MM.1S (cell line): Measurements from ENCODE around the gene MAD1L1.

ENCODE experiments used
- DNase-seq: peaks from one replicate; pipeline ENCODE4 v3.0.0-alpha.2; 2015
- H2AFZ ChIP-seq: fragments of 300-600 bp; sonication (generic); 2 replicates; pipeline ENCODE4 v1.6.0; 2016; ENCODE audit warnings: antibody characterized with exemption, low read length
- H3F3A ChIP-seq: fragments of 300-600 bp; sonication (generic); 2 replicates; pipeline ENCODE4 v1.6.1; 2016; ENCODE audit warnings: mild to moderate bottlenecking, antibody characterized with exemption, low read length, moderate library complexity, mixed read lengths; ENCODE audit not compliant: insufficient read depth
- H3K27ac ChIP-seq: fragments of 300-600 bp; sonication (generic); 2 replicates; pipeline ENCODE4 v1.5.1; 2016; ENCODE audit warnings: mild to moderate bottlenecking, low read length
- H3K27me3 ChIP-seq: fragments of 300-600 bp; sonication (generic); replicated peaks from 2 replicates; pipeline ENCODE4 v1.6.0; 2016; ENCODE audit warnings: low read length; ENCODE audit not compliant: insufficient read depth
- H3K36me3 ChIP-seq: fragments of 300-600 bp; sonication (generic); replicated peaks from 2 replicates; pipeline ENCODE4 v1.6.1; 2016; ENCODE audit warnings: mild to moderate bottlenecking, low read length, mixed read lengths; ENCODE audit not compliant: insufficient read depth
- H3K4me1 ChIP-seq: fragments of 300-600 bp; sonication (generic); 2 replicates; pipeline ENCODE4 v1.6.1; 2016; ENCODE audit warnings: low read length, mixed read lengths
- H3K4me2 ChIP-seq: fragments of 300-600 bp; sonication (generic); 2 replicates; pipeline ENCODE4 v1.6.0; 2016; ENCODE audit warnings: low read depth, low read length
- H3K4me3 ChIP-seq: fragments of 300-600 bp; sonication (generic); 2 replicates; pipeline ENCODE4 v1.5.1; 2016; ENCODE audit warnings: low read length, mixed read lengths
- H3K79me2 ChIP-seq: fragments of 300-600 bp; sonication (generic); 2 replicates; pipeline ENCODE4 v1.6.1; 2016; ENCODE audit warnings: mixed run types, low read length, mixed read lengths
- H3K9ac ChIP-seq: fragments of 300-600 bp; sonication (generic); 2 replicates; pipeline ENCODE4 v1.6.1; 2016; ENCODE audit warnings: low read length, mixed read lengths
- H3K9me2 ChIP-seq: fragments of 300-600 bp; sonication (generic); replicated peaks from 2 replicates; pipeline ENCODE4 v1.6.1; 2016; ENCODE audit warnings: mild to moderate bottlenecking, low read length, mixed read lengths; ENCODE audit not compliant: insufficient read depth
- H3K9me3 ChIP-seq: fragments of 300-600 bp; sonication (generic); replicated peaks from 2 replicates; pipeline ENCODE4 v1.6.1; 2016; ENCODE audit warnings: mild to moderate bottlenecking, low read length, mixed read lengths; ENCODE audit not compliant: insufficient read depth
- H4K20me1 ChIP-seq: fragments of 300-600 bp; sonication (generic); 2 replicates; pipeline ENCODE4 v1.6.1; 2016; ENCODE audit warnings: mild to moderate bottlenecking, low read length, moderate library complexity, mixed read lengths; ENCODE audit not compliant: insufficient read depth
- CTCF ChIP-seq: fragments of 300-600 bp; sonication (generic); IDR thresholded peaks from 2 replicates; pipeline ENCODE4 v1.5.1; 2016; ENCODE audit warnings: antibody characterized with exemption, low read length, mixed read lengths
- EZH2 ChIP-seq: fragments of 300-600 bp; sonication (generic); optimal IDR thresholded peaks from 2 replicates; pipeline ENCODE3; 2017; ENCODE audit warnings: low read depth, mild to moderate bottlenecking, antibody characterized with exemption, low read length, mixed read lengths
- EZH2phosphoT487 ChIP-seq: fragments of 300-600 bp; sonication (generic); IDR thresholded peaks from 2 replicates; pipeline ENCODE4 v1.6.1; 2018; ENCODE audit warnings: antibody characterized with exemption, low read length

Gene MAD1L1

DNA sequence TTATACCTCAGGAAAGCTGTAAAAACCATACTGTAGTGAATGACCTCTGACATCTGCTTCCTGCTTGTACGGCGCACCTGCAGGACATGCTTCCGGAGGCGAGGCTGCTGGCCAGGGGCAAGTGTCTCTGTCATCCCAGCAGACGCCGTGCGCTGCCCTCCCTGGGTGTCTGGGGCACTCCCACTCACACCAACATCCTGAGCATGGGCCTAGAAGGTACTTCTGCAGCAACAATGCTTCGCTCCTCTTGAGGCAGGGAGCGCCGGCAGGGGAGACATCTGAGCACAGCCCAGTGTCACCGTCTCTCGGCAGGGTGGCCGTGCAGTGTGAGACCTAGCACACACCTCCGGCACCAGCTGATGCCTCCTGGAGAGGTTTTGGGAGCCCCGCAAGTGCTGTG, 269.2 kb downstream of the MAD1L1 start:
- TF ChIP-seq EZH2 (no peak), CTCF (no peak), EZH2phosphoT487 (no peak)
- Histone ChIP-seq H3K27me3 (no peaks in the 10 kb centered on the region), H3K4me2 (no peak overlapping the region), H3K79me2 (no peaks in the 10 kb centered on the region), H3K27ac (no peak overlapping the region), H3K9ac (no peak overlapping the region), H2AFZ (no peak overlapping the region), H4K20me1 (no peaks in the 10 kb centered on the region), H3K4me1 (no peaks in the 10 kb centered on the region), H3K4me3 (no peak overlapping the region), H3K36me3 (no peaks in the 10 kb centered on the region), H3K9me2 (no peaks in the 10 kb centered on the region), H3F3A (no peaks in the 10 kb centered on the region), H3K9me3 (no peaks in the 10 kb centered on the region)
- DNase-seq = no peak

- no peak for DNase-seq
- no peaks in the 10 kb centered on the region for H3K36me3 ChIP-seq
- no peaks in the 10 kb centered on the region for H3K79me2 ChIP-seq
- no peaks in the 10 kb centered on the region for H3F3A ChIP-seq
- no peak overlapping the region for H3K9ac ChIP-seq
- no peaks in the 10 kb centered on the region for H3K4me1 ChIP-seq
- no peaks in the 10 kb centered on the region for H3K9me2 ChIP-seq
- no peak overlapping the region for H3K27ac ChIP-seq
- no peak overlapping the region for H2AFZ ChIP-seq
- TF ChIP-seq EZH2phosphoT487 (no peak), CTCF (no peak), EZH2 (no peak)
- no peaks in the 10 kb centered on the region for H3K27me3 ChIP-seq
- H3K9me3 ChIP-seq = no peaks in the 10 kb centered on the region
- H4K20me1 ChIP-seq = no peaks in the 10 kb centered on the region
- H3K4me3 ChIP-seq = no peak overlapping the region
- no peak overlapping the region for H3K4me2 ChIP-seq
Measured at GRCh38 chr7:1961701-1962276, 271.0 kb downstream of the MAD1L1 start.

DNA sequence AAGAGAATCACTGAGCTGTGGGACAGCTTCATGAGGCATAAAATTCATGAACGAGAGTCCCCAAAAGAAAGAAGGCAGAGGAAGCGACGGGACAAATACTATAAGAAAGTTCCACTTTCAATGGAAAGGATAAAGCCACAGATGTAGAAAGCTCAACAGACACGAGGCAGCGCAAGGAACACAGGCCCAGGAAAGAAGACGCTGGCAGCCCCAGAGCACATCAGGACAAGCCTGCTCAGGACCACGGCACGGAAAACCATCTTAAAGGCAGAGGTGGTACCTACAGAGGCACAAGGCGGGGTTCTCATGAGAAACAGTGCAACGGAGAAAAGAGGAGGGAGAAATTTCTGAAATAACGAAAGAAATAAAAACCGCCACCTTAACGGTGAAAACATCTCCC, 273.4 kb downstream of the MAD1L1 start:
- H3K4me1 ChIP-seq = no peaks in the 10 kb centered on the region
- H3F3A ChIP-seq = no peaks in the 10 kb centered on the region
- no peak for TF ChIP-seq CTCF
- TF ChIP-seq EZH2phosphoT487 = no peak
- no peak for TF ChIP-seq EZH2
- no peak overlapping the region for H3K4me3 ChIP-seq
- no peak overlapping the region for H3K4me2 ChIP-seq
- no peak overlapping the region for H2AFZ ChIP-seq
- no peak overlapping the region for H3K27ac ChIP-seq
- no peaks in the 10 kb centered on the region for H3K9me3 ChIP-seq
- H3K9ac ChIP-seq = no peak overlapping the region
- H3K36me3 ChIP-seq = no peaks in the 10 kb centered on the region
- no peaks in the 10 kb centered on the region for H3K9me2 ChIP-seq
- H3K79me2 ChIP-seq = no peaks in the 10 kb centered on the region
- no peak for DNase-seq
- no peaks in the 10 kb centered on the region for H3K27me3 ChIP-seq
- H4K20me1 ChIP-seq = no peaks in the 10 kb centered on the region
